IMR-90 (cell line): ENCODE data around the gene ZNF692.

Experiments
- CHD1 ChIP-seq: IDR thresholded peaks from 2 replicates; pipeline ENCODE4 v1.6.1; 2012; ENCODE audit warnings: low read depth, low read length, improper control_type of control experiment
- CTCF ChIP-seq: conservative IDR thresholded peaks from 2 replicates; pipeline ENCODE4 v1.5.1; 2012; ENCODE audit warnings: mild to moderate bottlenecking, low read depth, low read length, improper control_type of control experiment
- MAFK ChIP-seq: IDR thresholded peaks from 2 replicates; pipeline ENCODE4 v1.6.1; 2012; ENCODE audit warnings: low read depth, low read length, improper control_type of control experiment
- POLR2A ChIP-seq: IDR thresholded peaks from 2 replicates; pipeline ENCODE4 v1.6.1; 2012; ENCODE audit warnings: mild to moderate bottlenecking, low read depth, low read length
- RAD21 ChIP-seq: IDR thresholded peaks from 2 replicates; pipeline ENCODE4 v1.6.1; 2012; ENCODE audit warnings: low read length, improper control_type of control experiment
- RCOR1 ChIP-seq: IDR thresholded peaks from 2 replicates; pipeline ENCODE4 v1.6.1; 2012; ENCODE audit warnings: mild to moderate bottlenecking, low read length, improper control_type of control experiment; ENCODE audit not compliant: insufficient replicate concordance
- SMC3 ChIP-seq: fragments of 150-350 bp; IDR thresholded peaks from 2 replicates; pipeline ENCODE4 v1.6.1; 2016; ENCODE audit warnings: low read depth, mild to moderate bottlenecking, antibody characterized with exemption, low read length, moderate library complexity
- TF ChIP-seq, protein P1 (sequence below): fragments of 150-350 bp; IDR thresholded peaks from 2 replicates; pipeline ENCODE4 v1.6.1; 2016; ENCODE audit warnings: low read depth, mild to moderate bottlenecking, low read length, moderate library complexity, borderline replicate concordance

- TF ChIP-seq CTCF (no peak), RAD21 (no peak), POLR2A (no peak; the same call in 1 of the 2 replicates), SMC3 (no peak), CHD1 (no peak), MAFK (no peak), RCOR1 (no peak)
- TF ChIP-seq, protein P1, sequence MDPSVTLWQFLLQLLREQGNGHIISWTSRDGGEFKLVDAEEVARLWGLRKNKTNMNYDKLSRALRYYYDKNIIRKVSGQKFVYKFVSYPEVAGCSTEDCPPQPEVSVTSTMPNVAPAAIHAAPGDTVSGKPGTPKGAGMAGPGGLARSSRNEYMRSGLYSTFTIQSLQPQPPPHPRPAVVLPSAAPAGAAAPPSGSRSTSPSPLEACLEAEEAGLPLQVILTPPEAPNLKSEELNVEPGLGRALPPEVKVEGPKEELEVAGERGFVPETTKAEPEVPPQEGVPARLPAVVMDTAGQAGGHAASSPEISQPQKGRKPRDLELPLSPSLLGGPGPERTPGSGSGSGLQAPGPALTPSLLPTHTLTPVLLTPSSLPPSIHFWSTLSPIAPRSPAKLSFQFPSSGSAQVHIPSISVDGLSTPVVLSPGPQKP = no peak
Observed at GRCh38 chr1:248858891-248859889, at the start of gene ZNF692.
